Small intestine (tissue), 7 donors: ENCODE data around the gene DDX19B. TPM values are rescaled to one million over a fixed set of nuclear protein-coding genes. Genes with fewer than 3 reads are reported as not detected.
"Not testable (repeated sequence)": the region's sequence is repeated elsewhere in the genome, so short reads cannot be mapped to it uniquely, and the experiment has no call there.

Experiments used
- DNase-seq, 2 donors: peaks; one replicate each; pipeline versions ENCODE4 v3.0.0 to v3.0.0-alpha.2; 2013
- FAIRE-seq: peaks from 2 replicates; lab custom pipeline; 2012; peaks lifted over from hg19 to GRCh38; lab: Jason Lieb, UNC
- H3K27ac ChIP-seq, 3 donors: one replicate each; pipeline ENCODE4 v1.5.1; 2013; ENCODE audit warnings: low read length in 2 of 3, mild to moderate bottlenecking in 2 of 3, control low read depth in 1 of 3, inconsistent platforms in 1 of 3, low read depth in 1 of 3, moderate library complexity in 1 of 3
- H3K27me3 ChIP-seq, 3 donors: one replicate each; pipeline ENCODE4 v1.6.1; 2013; ENCODE audit warnings: low read length in 3 of 3, inconsistent platforms in 1 of 3; ENCODE audit not compliant: control insufficient read depth in 3 of 3, insufficient read depth in 3 of 3
- H3K36me3 ChIP-seq, 3 donors: one replicate each; pipeline ENCODE4 v1.6.1; 2013; ENCODE audit warnings: low read length in 3 of 3, inconsistent platforms in 1 of 3, low read depth in 1 of 3, mild to moderate bottlenecking in 1 of 3, moderate library complexity in 1 of 3; ENCODE audit not compliant: control insufficient read depth in 3 of 3, insufficient read depth in 2 of 3
- H3K4me1 ChIP-seq, 3 donors: one replicate each; pipeline ENCODE4 v1.6.1; 2013; ENCODE audit warnings: low read length in 2 of 3, inconsistent platforms in 1 of 3, low read depth in 1 of 3, mild to moderate bottlenecking in 1 of 3, moderate library complexity in 1 of 3; ENCODE audit not compliant: control insufficient read depth in 3 of 3, insufficient read depth in 2 of 3
- H3K4me3 ChIP-seq, 3 donors: one replicate each; pipeline ENCODE4 v1.5.1; 2013; ENCODE audit warnings: low read length in 3 of 3, control low read depth in 1 of 3, inconsistent platforms in 1 of 3, low read depth in 1 of 3, mild to moderate bottlenecking in 1 of 3, moderate library complexity in 1 of 3
- H3K9me3 ChIP-seq, 2 donors: one replicate each; pipeline ENCODE4 v1.6.1; 2013; ENCODE audit warnings: low read depth in 1 of 2, low read length in 1 of 2; ENCODE audit not compliant: control insufficient read depth in 2 of 2, insufficient read depth in 1 of 2
- WGBS, 3 donors: extraction: QIAGEN DNeasy Blood & Tissue Kit; methylation state at CpG; one replicate each; pipeline ENCODE4 v1.1.7; 2013; 5-methylcytosine and 5-hydroxymethylcytosine counted together
- polyA plus RNA-seq, 4 donors: library from polyadenylated mRNA; stranded (reverse) in 3 of 4; unstranded in 1 of 4; fragments of 200-250 nt in 3 of 4; fragments of 120-200 nt in 1 of 4; gene quantifications; one replicate each; pipeline versions ENCODE4 v1.2.1 to v1.2.3, GENCODE V29; 2013
- donor health status: healthy with polysubstance abuse.
- donor health status: control.
- donor health status: control.
- donor health status: Bipolar disorder and iron deficiency.
- donor health status: healthy.

DDX19B gene
- polyA plus RNA-seq, 4 donors, result 21.3 to 28.9 (median 27.7) TPM

- not testable (repeated sequence) for DNase-seq, FAIRE-seq, H3K27ac ChIP-seq
Observed at GRCh38 chr16:70292148-70292547, 6.8 kb upstream of the DDX19B start.

GRCh38 chr16:70294385-70295025, 4.5 kb upstream of the DDX19B start:
- DNase-seq (no peak), FAIRE-seq (no peak)
- H3K9me3 ChIP-seq, result no peaks in the 10 kb centered on the region
- no peak overlapping the region for H3K27ac ChIP-seq
- no peaks in the 10 kb centered on the region for H3K4me1 ChIP-seq
- no peak overlapping the region for H3K4me3 ChIP-seq
- no peaks in the 10 kb centered on the region for H3K27me3 ChIP-seq
- H3K36me3 ChIP-seq, result no peaks in the 10 kb centered on the region
- 94 to 95% (median 94%) methylated on average over 28 of the region's 28 CpGs for WGBS, 3 donors

More at GRCh38 chr16:70292148-70292547, 6.8 kb upstream of the DDX19B start:
- not testable (repeated sequence) for H3K27me3 ChIP-seq, H3K9me3 ChIP-seq, H3K36me3 ChIP-seq, H3K4me3 ChIP-seq, H3K4me1 ChIP-seq
- WGBS, 3 donors, result 87 to 91% (median 90%) methylated on average over 11 of the region's 11 CpGs

GRCh38 chr16:70295634-70296033, 3.4 kb upstream of the DDX19B start:
- FAIRE-seq (no peak), DNase-seq (no peak)
- no peak overlapping the region for H3K27ac ChIP-seq
- H3K27me3 ChIP-seq, result no peaks in the 10 kb centered on the region
- no peak overlapping the region for H3K4me3 ChIP-seq
- peaks cover 0 to 4% (median 0%) of the 10 kb centered on the region in 3 donors for H3K36me3 ChIP-seq
- peaks cover 0 to 5% (median 2%) of the 10 kb centered on the region in 3 donors for H3K4me1 ChIP-seq
- H3K9me3 ChIP-seq, result no peaks in the 10 kb centered on the region

GRCh38 chr16:70301121-70301520, 2.1 kb downstream of the DDX19B start:
- DNase-seq, result no peak
- Histone ChIP-seq H3K4me3 (no peak overlapping the region), H3K9me3 (no peaks in the 10 kb centered on the region), H3K4me1 (peaks cover 0 to 5% (median 2%) of the 10 kb centered on the region in 3 donors), H3K36me3 (peaks cover 0 to 15% (median 2%) of the 10 kb centered on the region in 3 donors), H3K27ac (no peak overlapping the region), H3K27me3 (no peaks in the 10 kb centered on the region)
- 97 to 100% (median 97%) methylated on average over 1 of the region's 1 CpG for WGBS, 3 donors
- no peak for FAIRE-seq

- Histone ChIP-seq H3K9me3 (no peaks in the 10 kb centered on the region), H3K27ac (no peak overlapping the region), H3K36me3 (peaks cover 0 to 17% (median 2%) of the 10 kb centered on the region in 3 donors), H3K27me3 (no peaks in the 10 kb centered on the region), H3K4me1 (peaks cover 0 to 5% (median 2%) of the 10 kb centered on the region in 3 donors), H3K4me3 (no peak overlapping the region)
- FAIRE-seq (no peak), DNase-seq (no peak)
- WGBS, 3 donors, result 68 to 88% (median 72%) methylated on average over 1 of the region's 1 CpG
Observed at GRCh38 chr16:70302745-70303144, 3.8 kb downstream of the DDX19B start.

GRCh38 chr16:70304892-70305448, 6.0 kb downstream of the DDX19B start:
- Histone ChIP-seq H3K27me3 (no peaks in the 10 kb centered on the region), H3K4me1 (peaks cover 0 to 5% (median 2%) of the 10 kb centered on the region in 3 donors), H3K4me3 (no peak overlapping the region), H3K36me3 (peaks cover 0 to 19% (median 2%) of the 10 kb centered on the region in 3 donors), H3K27ac (no peak overlapping the region), H3K9me3 (no peaks in the 10 kb centered on the region)
- FAIRE-seq, result no peak
- WGBS, 3 donors, result 64 to 74% (median 70%) methylated on average over 3 of the region's 3 CpGs
- no peak for DNase-seq

GRCh38 chr16:70306880-70307279, 7.9 kb downstream of the DDX19B start:
- H3K9me3 ChIP-seq, result no peaks in the 10 kb centered on the region
- H3K4me1 ChIP-seq, result no peaks in the 10 kb centered on the region
- no peak overlapping the region for H3K4me3 ChIP-seq
- DNase-seq (no peak), FAIRE-seq (no peak)
- WGBS, 3 donors, result 90 to 96% (median 91%) methylated on average over 2 of the region's 2 CpGs
- no peak overlapping the region for H3K27ac ChIP-seq
- H3K27me3 ChIP-seq, result no peaks in the 10 kb centered on the region
- H3K36me3 ChIP-seq, result peaks cover 0 to 16% (median 0%) of the 10 kb centered on the region in 3 donors

- 90 to 100% (median 95%) methylated on average over 2 of the region's 2 CpGs for WGBS, 3 donors
- DNase-seq, H3K4me1 ChIP-seq, H3K27me3 ChIP-seq, H3K27ac ChIP-seq, FAIRE-seq, H3K9me3 ChIP-seq, H3K4me3 ChIP-seq: not testable (repeated sequence)
- H3K36me3 ChIP-seq, result peaks cover 0 to 16% (median 0%) of the 10 kb centered on the region in 3 donors
Observed at GRCh38 chr16:70307726-70308125, 8.7 kb downstream of the DDX19B start.
